HL-60 (cell line): ENCODE data around the gene GPC3.

Experiments used
- DNase-seq, 2 experiments: peaks; one replicate each; pipeline ENCODE4 v3.0.0-alpha.2; 2010 to 2020; ENCODE audit warnings: low read depth in 1 of 2, low spot score in 1 of 2
- H3K27ac ChIP-seq: fragments of 250-450 bp; sonication (Bioruptor Pico); replicated peaks from 2 replicates; pipeline ENCODE4 v1.5.1; 2020; ENCODE audit warnings: mild to moderate bottlenecking, moderate library complexity
- H3K27me3 ChIP-seq: fragments of 250-450 bp; sonication (Bioruptor Pico); 2 replicates; pipeline ENCODE4 v1.5.1; 2021; ENCODE audit warnings: mild to moderate bottlenecking, moderate library complexity; ENCODE audit not compliant: insufficient read depth, poor library complexity, severe bottlenecking
- H3K4me3 ChIP-seq: replicated peaks from 2 replicates; pipeline ENCODE4 v1.5.1; 2011; ENCODE audit warnings: mild to moderate bottlenecking, control low read depth, low read length; ENCODE audit not compliant: insufficient read depth
- GABPA ChIP-seq: IDR thresholded peaks from 2 replicates; pipeline ENCODE4 v1.6.1; 2012; ENCODE audit warnings: low read depth
- POLR2AphosphoS5 ChIP-seq: IDR thresholded peaks from 2 replicates; pipeline ENCODE4 v1.6.1; 2012; ENCODE audit warnings: low read depth
- REST ChIP-seq: IDR thresholded peaks from 2 replicates; pipeline ENCODE4 v1.6.1; 2012; ENCODE audit warnings: low read depth; ENCODE audit not compliant: insufficient replicate concordance
- SPI1 ChIP-seq: IDR thresholded peaks from 2 replicates; pipeline ENCODE4 v1.6.1; 2012; ENCODE audit warnings: low read depth, mild to moderate bottlenecking, borderline replicate concordance
- TF ChIP-seq, protein P1 (sequence below): IDR thresholded peaks from one replicate; pipeline ENCODE4 v1.5.1; 2011; ENCODE audit warnings: low read length, control low read depth, inconsistent platforms; ENCODE audit not compliant: insufficient read depth

The GPC3 gene

DNA sequence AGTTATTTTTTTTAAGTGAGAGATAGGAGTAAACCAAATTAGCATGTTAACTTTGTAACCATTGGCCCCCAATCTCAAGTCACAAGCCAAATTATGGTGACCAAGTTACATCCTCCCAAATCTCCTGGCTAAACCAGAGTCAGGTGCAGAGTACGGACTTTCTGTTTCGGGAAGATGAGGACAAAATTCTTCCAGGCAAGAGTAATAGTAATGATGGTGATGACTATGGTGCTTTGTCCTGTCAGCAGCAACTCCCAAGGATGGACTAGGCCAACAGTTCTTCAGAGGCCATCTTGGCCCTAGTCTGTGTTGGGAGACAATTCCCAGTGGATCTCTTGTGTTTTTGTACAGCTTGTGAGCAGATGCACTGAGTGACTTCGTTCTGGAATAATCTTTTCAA lies 148.8 kb downstream of the GPC3 start:
- no peak for DNase-seq
- TF ChIP-seq, protein P1, sequence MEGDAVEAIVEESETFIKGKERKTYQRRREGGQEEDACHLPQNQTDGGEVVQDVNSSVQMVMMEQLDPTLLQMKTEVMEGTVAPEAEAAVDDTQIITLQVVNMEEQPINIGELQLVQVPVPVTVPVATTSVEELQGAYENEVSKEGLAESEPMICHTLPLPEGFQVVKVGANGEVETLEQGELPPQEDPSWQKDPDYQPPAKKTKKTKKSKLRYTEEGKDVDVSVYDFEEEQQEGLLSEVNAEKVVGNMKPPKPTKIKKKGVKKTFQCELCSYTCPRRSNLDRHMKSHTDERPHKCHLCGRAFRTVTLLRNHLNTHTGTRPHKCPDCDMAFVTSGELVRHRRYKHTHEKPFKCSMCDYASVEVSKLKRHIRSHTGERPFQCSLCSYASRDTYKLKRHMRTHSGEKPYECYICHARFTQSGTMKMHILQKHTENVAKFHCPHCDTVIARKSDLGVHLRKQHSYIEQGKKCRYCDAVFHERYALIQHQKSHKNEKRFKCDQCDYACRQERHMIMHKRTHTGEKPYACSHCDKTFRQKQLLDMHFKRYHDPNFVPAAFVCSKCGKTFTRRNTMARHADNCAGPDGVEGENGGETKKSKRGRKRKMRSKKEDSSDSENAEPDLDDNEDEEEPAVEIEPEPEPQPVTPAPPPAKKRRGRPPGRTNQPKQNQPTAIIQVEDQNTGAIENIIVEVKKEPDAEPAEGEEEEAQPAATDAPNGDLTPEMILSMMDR = no peak
- no peak for TF ChIP-seq REST
- TF ChIP-seq POLR2AphosphoS5 = no peak
- TF ChIP-seq GABPA = no peak
- no peak for TF ChIP-seq SPI1
- H3K27me3 ChIP-seq = no peaks in the 10 kb centered on the region
- no peak overlapping the region for H3K27ac ChIP-seq
- H3K4me3 ChIP-seq = no peak overlapping the region

DNA sequence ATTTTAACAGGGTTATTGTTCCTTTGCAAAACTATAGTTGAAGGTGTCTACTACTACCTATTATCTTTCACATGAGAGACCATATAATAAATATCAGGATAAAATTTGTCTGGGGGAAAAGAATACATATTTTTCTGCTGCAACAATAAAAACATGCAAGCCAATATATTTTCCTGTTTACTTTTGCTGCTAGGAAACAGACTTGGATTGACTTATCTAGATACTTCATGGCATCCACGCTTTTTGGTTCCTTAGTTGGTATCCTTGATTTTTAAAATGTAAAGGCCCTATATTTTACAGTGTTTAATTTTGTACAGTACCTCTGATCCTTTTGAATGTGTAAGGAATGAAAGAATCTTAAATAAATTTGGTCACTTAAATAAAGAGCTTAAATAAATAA lies 150.6 kb downstream of the GPC3 start:
- TF ChIP-seq GABPA = no peak
- Histone ChIP-seq H3K27me3 (no peaks in the 10 kb centered on the region), H3K4me3 (no peak overlapping the region)

DNA sequence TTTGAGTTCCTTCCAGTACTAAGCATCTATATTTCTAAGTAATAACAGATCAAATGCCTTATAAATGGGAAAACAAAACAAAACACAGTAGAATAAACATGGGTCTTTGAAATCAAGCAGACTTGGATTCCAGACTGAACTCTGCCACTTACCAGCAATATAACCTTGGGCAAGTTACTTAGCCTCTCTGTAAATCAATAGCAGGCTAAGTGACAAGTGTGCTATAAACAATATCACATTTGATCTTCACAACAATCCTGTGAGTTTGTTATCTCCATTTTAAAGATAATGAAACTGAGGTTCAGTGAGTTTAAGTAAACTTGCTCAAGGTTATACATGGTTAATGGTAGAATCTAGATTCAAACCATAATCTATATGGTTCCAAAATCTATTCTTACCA lies 165.8 kb downstream of the GPC3 start:
- Histone ChIP-seq H3K4me3 (no peak overlapping the region), H3K27me3 (no peaks in the 10 kb centered on the region), H3K27ac (no peak overlapping the region)
- DNase-seq = no peak
- TF ChIP-seq POLR2AphosphoS5 (no peak), SPI1 (no peak), REST (no peak), GABPA (no peak)
- TF ChIP-seq, protein P1 = no peak

More for the DNA sequence above, 150.6 kb downstream of the GPC3 start:
- no peak overlapping the region for H3K27ac ChIP-seq
- no peak for DNase-seq

GRCh38 chrX:133818019-133818418 lies 167.4 kb downstream of the GPC3 start:
- TF ChIP-seq, protein P1 = no peak
- TF ChIP-seq REST = no peak
- no peak overlapping the region for H3K27ac ChIP-seq
- DNase-seq = no peak
- H3K4me3 ChIP-seq = no peak overlapping the region
- no peaks in the 10 kb centered on the region for H3K27me3 ChIP-seq
